ENCODE results near the gene CCNC. TPM values are rescaled to one million over a fixed set of nuclear protein-coding genes. Genes with fewer than 3 reads are reported as not detected.

Gene CCNC
- total RNA-seq, result 70.9 and 86.5 TPM in 2 replicates

- peak; percentile 92 to 96 for DNase-seq (ENCODE audit: low read depth in 2 of 2)
Measured at GRCh38 chr6:99568103-99568933, at the start of gene CCNC. Gene CCNC, minus strand, starts transcription at chr6:99568660. Its CDS starts 133 bp downstream, at chr6:99568527.

- DNase-seq (ENCODE audit: low read depth in 2 of 2), result no peak
Measured at GRCh38 chr6:99617131-99617530, 48.7 kb upstream of the CCNC start.

GRCh38 chr6:99614430-99615186, 46.1 kb upstream of the CCNC start:
- DNase-seq (ENCODE audit: low read depth in 2 of 2), result no peak

GRCh38 chr6:99613705-99614429, 45.4 kb upstream of the CCNC start:
- DNase-seq (ENCODE audit: low read depth in 2 of 2), result no peak

- peak in 1 of 2 donors; percentile 59 for DNase-seq (ENCODE audit: low read depth in 2 of 2)
Measured at GRCh38 chr6:99613409-99613704, 44.9 kb upstream of the CCNC start.

- no peak for DNase-seq (ENCODE audit: low read depth in 2 of 2)
Measured at GRCh38 chr6:99612551-99613408, 44.3 kb upstream of the CCNC start.

GRCh38 chr6:99611148-99611547, 42.7 kb upstream of the CCNC start:
- no peak for DNase-seq (ENCODE audit: low read depth in 2 of 2)

- no peak for DNase-seq (ENCODE audit: low read depth in 2 of 2)
Measured at GRCh38 chr6:99609905-99610489, 41.5 kb upstream of the CCNC start.

- no peak for DNase-seq (ENCODE audit: low read depth in 2 of 2)
Measured at GRCh38 chr6:99608886-99609482, 40.5 kb upstream of the CCNC start.

GRCh38 chr6:99608059-99608885, 39.8 kb upstream of the CCNC start:
- DNase-seq (ENCODE audit: low read depth in 2 of 2), result no peak

- no peak for DNase-seq (ENCODE audit: low read depth in 2 of 2)
Measured at GRCh38 chr6:99607416-99608036, 39.1 kb upstream of the CCNC start.

GRCh38 chr6:99606656-99607415, 38.4 kb upstream of the CCNC start, which contains the start of gene PRDM13:
Gene PRDM13, plus strand, starts transcription at chr6:99606833. Its CDS starts 202 bp downstream, at chr6:99607035.
- DNase-seq (ENCODE audit: low read depth in 2 of 2), result no peak

GRCh38 chr6:99605911-99606655, 37.6 kb upstream of the CCNC start:
- no peak for DNase-seq (ENCODE audit: low read depth in 2 of 2)

- no peak for DNase-seq (ENCODE audit: low read depth in 2 of 2)
Measured at GRCh38 chr6:99605074-99605734, 36.7 kb upstream of the CCNC start.

- no peak for DNase-seq (ENCODE audit: low read depth in 2 of 2)
Measured at GRCh38 chr6:99604166-99605073, 36.0 kb upstream of the CCNC start.
